K562 (cell line): ENCODE measurements around the gene REEP6. TPM values are rescaled to one million over a fixed set of nuclear protein-coding genes. Genes with fewer than 3 reads are reported as not detected.

Experiments used
- ARID1B ChIP-seq: fragments of 450-650 bp; IDR thresholded peaks from 2 replicates; pipeline ENCODE4 v1.6.1; 2016; ENCODE audit warnings: antibody characterized with exemption, mild to moderate bottlenecking, inconsistent platforms
- ASH1L ChIP-seq: fragments of 450-650 bp; IDR thresholded peaks from 2 replicates; pipeline ENCODE4 v1.6.1; 2018; ENCODE audit warnings: borderline replicate concordance, mild to moderate bottlenecking, low read depth; ENCODE audit not compliant: partially characterized antibody
- ATF3 ChIP-seq, 2 experiments: fragments of 450-650 bp in 1 of 2; sonication (generic) in 1 of 2; formaldehyde crosslinking in 1 of 2; IDR thresholded peaks in 1 of 2; conservative IDR thresholded peaks in 1 of 2; 2 replicates each; pipeline versions ENCODE4 v1.6.1 to v1.8.1; 2016 to 2023; ENCODE audit warnings: mild to moderate bottlenecking in 2 of 2, moderate library complexity in 2 of 2, inconsistent platforms in 1 of 2, missing genetic modification reagents in 1 of 2
- ATF6 ChIP-seq: sonication (generic); formaldehyde crosslinking; IDR thresholded peaks from 2 replicates; pipeline ENCODE4 v1.4.0; 2020; ENCODE audit warnings: mild to moderate bottlenecking, missing genetic modification reagents
- BRF1 ChIP-seq: IDR thresholded peaks from 3 replicates; pipeline ENCODE4 v1.6.1; 2011; ENCODE audit warnings: borderline replicate concordance, mild to moderate bottlenecking; ENCODE audit not compliant: insufficient read length; ENCODE audit errors: extremely low read depth
- ETS1 ChIP-seq: conservative IDR thresholded peaks from 2 replicates; pipeline ENCODE4 v1.6.1; 2011; ENCODE audit warnings: low read depth, mild to moderate bottlenecking, low read length; ENCODE audit not compliant: control insufficient read depth
- ID3 ChIP-seq, 2 experiments: fragments of 250-450 bp in 1 of 2; fragments of 450-650 bp in 1 of 2; sonication (Bioruptor Pico) in 1 of 2; IDR thresholded peaks; 2 replicates each; pipeline versions ENCODE4 v1.6.1 to v1.8.0; 2016 to 2021; ENCODE audit warnings: mild to moderate bottlenecking in 2 of 2, moderate library complexity in 2 of 2, missing compliant biosample characterization in 1 of 2, missing genetic modification characterization in 1 of 2
- L3MBTL2 ChIP-seq: fragments of 450-650 bp; IDR thresholded peaks from 2 replicates; pipeline ENCODE4 v1.6.1; 2016; ENCODE audit warnings: mild to moderate bottlenecking, moderate library complexity
- MXI1 ChIP-seq: IDR thresholded peaks from 2 replicates; pipeline ENCODE4 v1.6.1; 2011; ENCODE audit warnings: low read depth, mild to moderate bottlenecking, improper control_type of control experiment, low read length
- NFYB ChIP-seq: IDR thresholded peaks from 2 replicates; pipeline ENCODE4 v1.6.1; 2011; ENCODE audit warnings: mild to moderate bottlenecking, moderate library complexity; ENCODE audit not compliant: insufficient read length; ENCODE audit errors: extremely low read depth
- RBFOX2 ChIP-seq: fragments of 200-400 bp; formaldehyde crosslinking; IDR thresholded peaks from 2 replicates; pipeline ENCODE4 v1.6.1; 2017; ENCODE audit warnings: low read depth, mild to moderate bottlenecking, low read length, moderate library complexity
- RBM39 ChIP-seq: fragments of 200-400 bp; formaldehyde crosslinking; optimal IDR thresholded peaks from 2 replicates; pipeline ENCODE3; 2018; ENCODE audit warnings: low read depth, low read length
- TAF15 ChIP-seq: fragments of 200-400 bp; formaldehyde crosslinking; IDR thresholded peaks from 2 replicates; pipeline ENCODE4 v1.6.1; 2017; ENCODE audit warnings: mild to moderate bottlenecking, low read depth, low read length, moderate library complexity
- USF2 ChIP-seq: sonication (generic); formaldehyde crosslinking; IDR thresholded peaks from 2 replicates; pipeline ENCODE4 v1.5.0; 2020; ENCODE audit warnings: missing genetic modification reagents
- ZBTB2 ChIP-seq: fragments of 450-650 bp; IDR thresholded peaks from 2 replicates; pipeline ENCODE4 v1.6.1; 2016; ENCODE audit warnings: antibody characterized with exemption
- ZNF717 ChIP-seq: fragments of 250-450 bp; sonication (Bioruptor Pico); IDR thresholded peaks from 2 replicates; pipeline ENCODE4 v1.5.0; 2021
- polyA plus RNA-seq, 8 experiments: library from polyadenylated mRNA; depleted of rRNA in 4 of 8; stranded (reverse) in 5 of 8; unstranded in 3 of 8; fragments of >200 nt; fragmentation: Nextera tagmentation in 2 of 8; fragmentation: Illumina TruSeq in 1 of 8; extraction: Ambion mirVana in 2 of 8; extraction: Trizol in 1 of 8; gene quantifications; 2 replicates each; pipeline versions ENCODE4 v1.2.1 to v1.2.3, GENCODE V29; 2011 to 2014; ENCODE audit warnings: inconsistent platforms in 1 of 8, missing spikeins in 1 of 8
- total RNA-seq, 7 experiments: library from RNA; depleted of rRNA in 6 of 7; stranded (reverse); fragments of >200 nt in 6 of 7; fragmentation: Illumina TruSeq in 2 of 7; extraction: Trizol in 2 of 7; gene quantifications; 2 replicates each; pipeline versions ENCODE4 v1.2.1 to v1.2.3, GENCODE V29; 2011 to 2021; ENCODE audit warnings: low replicate concordance in 1 of 7

REEP6 gene
- total and polyA plus RNA-seq, 9 of the 15 experiments (the other 6 are each of a cell fraction or from before 2014, with no cell fraction given), result 1.2 to 64.2 (median 12.7) TPM

- TF ChIP-seq RBM39 (no peak), ZBTB2 (no peak), ZNF717 (CRISPR knock-in tag) (no peak), TAF15 (no peak), L3MBTL2 (peak; percentile 18; the same call in 1 of the 2 replicates), ASH1L (peak; percentile 23), RBFOX2 (peak; percentile 27; the same call in 1 of the 2 replicates), NFYB (peak; percentile 83), ID3 (CRISPR knock-in tag; IDR thresholded peaks at IDR 0.05) (no peak), ID3 (tag; IDR thresholded peaks at IDR 0.05) (no peak), ETS1 (no peak), MXI1 (0 out of 2 replicates have a peak, but pooled peaks have one; percentile 44), ATF3 (IDR thresholded peaks at IDR 0.05) (peak; percentile 71), ATF3 (CRISPR knock-in tag; conservative IDR thresholded peaks at IDR 0.05) (no peak), USF2 (CRISPR knock-in tag) (no peak), ATF6 (no peak), ARID1B (no peak), BRF1 (no peak)
Observed at GRCh38 chr19:1449467-1450442, 41.2 kb upstream of the REEP6 start, which contains the start of gene APC2 (continued).
